SK-N-SH treated with all-trans-retinoic acid at 6 μM for 48 hours (cell line): ENCODE data around the gene ANKRD45.

Source experiments
- ATAC-seq: fragments of 200-7000 bp; cut with Tn5 transposase; 3 replicates; pipeline ENCODE4 v1.9.1; 2020; ENCODE audit warnings: mild to moderate bottlenecking, moderate library complexity
- ARNTL ChIP-seq: fragments of 450-650 bp; formaldehyde crosslinking; IDR thresholded peaks from 2 replicates; pipeline ENCODE4 v1.5.0; 2020; ENCODE audit warnings: low read depth, mild to moderate bottlenecking, moderate library complexity, borderline replicate concordance
- BACH2 ChIP-seq: fragments of 250-450 bp; sonication (Bioruptor Pico); IDR thresholded peaks from 2 replicates; pipeline ENCODE4 v1.9.0; 2021; ENCODE audit warnings: mild to moderate bottlenecking, borderline replicate concordance
- CREB5 ChIP-seq: fragments of 250-450 bp; sonication (Bioruptor Pico); IDR thresholded peaks from 2 replicates; pipeline ENCODE4 v1.5.1; 2020; ENCODE audit warnings: low read depth, mild to moderate bottlenecking, moderate library complexity
- CSRNP3 ChIP-seq: fragments of 250-450 bp; sonication (Bioruptor Pico); IDR thresholded peaks from 2 replicates; pipeline ENCODE4 v1.5.1; 2021; ENCODE audit warnings: mild to moderate bottlenecking, moderate library complexity
- ESRRG ChIP-seq: fragments of 250-450 bp; sonication (Bioruptor Pico); IDR thresholded peaks from 2 replicates; pipeline ENCODE4 v1.6.1; 2021; ENCODE audit warnings: mild to moderate bottlenecking
- GLIS3 ChIP-seq: fragments of 250-450 bp; sonication (Bioruptor Pico); IDR thresholded peaks from 2 replicates; pipeline ENCODE4 v1.5.0; 2020; ENCODE audit warnings: mild to moderate bottlenecking, moderate library complexity
- ISL1 ChIP-seq: fragments of 250-450 bp; sonication (Bioruptor Pico); IDR thresholded peaks from 2 replicates; pipeline ENCODE4 v2.1.2; 2022; ENCODE audit warnings: mild to moderate bottlenecking, moderate library complexity
- OSR1 ChIP-seq: fragments of 250-450 bp; sonication (Bioruptor Pico); IDR thresholded peaks from 2 replicates; pipeline ENCODE4 v1.8.0; 2022; ENCODE audit warnings: moderate library complexity, mild to moderate bottlenecking, inconsistent platforms
- PATZ1 ChIP-seq: fragments of 250-450 bp; sonication (Bioruptor Pico); IDR thresholded peaks from 2 replicates; pipeline ENCODE4 v1.8.0; 2020; ENCODE audit warnings: mild to moderate bottlenecking, moderate library complexity, borderline replicate concordance
- POU6F1 ChIP-seq: fragments of 250-450 bp; sonication (Bioruptor Pico); IDR thresholded peaks from 2 replicates; pipeline ENCODE4 v1.8.0; 2021; ENCODE audit warnings: low read depth, mild to moderate bottlenecking, moderate library complexity, borderline replicate concordance
- RARB ChIP-seq: fragments of 250-450 bp; sonication (Bioruptor Pico); IDR thresholded peaks from 2 replicates; pipeline ENCODE4 v1.8.0; 2021; ENCODE audit warnings: mild to moderate bottlenecking, moderate library complexity
- SNAI2 ChIP-seq: fragments of 250-450 bp; sonication (Bioruptor Pico); IDR thresholded peaks from 2 replicates; pipeline ENCODE4 v1.5.0; 2020; ENCODE audit warnings: mild to moderate bottlenecking, moderate library complexity
- TCF4 ChIP-seq: fragments of 250-450 bp; sonication (Bioruptor Pico); IDR thresholded peaks from 2 replicates; pipeline ENCODE4 v1.8.0; 2021; ENCODE audit warnings: mild to moderate bottlenecking, moderate library complexity, borderline replicate concordance
- TOX ChIP-seq: fragments of 250-450 bp; sonication (Bioruptor Pico); IDR thresholded peaks from 2 replicates; pipeline ENCODE4 v1.8.0; 2021; ENCODE audit warnings: mild to moderate bottlenecking, moderate library complexity, borderline replicate concordance
- TSHZ2 ChIP-seq: fragments of 250-450 bp; sonication (Bioruptor Pico); IDR thresholded peaks from 2 replicates; pipeline ENCODE4 v1.5.0; 2020; ENCODE audit warnings: mild to moderate bottlenecking, moderate library complexity
- ZC3H10 ChIP-seq: fragments of 250-450 bp; sonication (Bioruptor Pico); IDR thresholded peaks from 2 replicates; pipeline ENCODE4 v1.5.1; 2021; ENCODE audit warnings: mild to moderate bottlenecking, moderate library complexity
- ZFP3 ChIP-seq: fragments of 250-450 bp; sonication (Bioruptor Pico); IDR thresholded peaks from 2 replicates; pipeline ENCODE4 v1.5.0; 2020; ENCODE audit warnings: mild to moderate bottlenecking, moderate library complexity
- ZFP30 ChIP-seq: fragments of 450-650 bp; formaldehyde crosslinking; IDR thresholded peaks from 2 replicates; pipeline ENCODE4 v1.5.0; 2022; ENCODE audit warnings: mild to moderate bottlenecking, moderate library complexity
- ZNF565 ChIP-seq: fragments of 450-650 bp; formaldehyde crosslinking; conservative IDR thresholded peaks from 2 replicates; pipeline ENCODE4 v1.5.0; 2020; ENCODE audit warnings: low read depth, mild to moderate bottlenecking, moderate library complexity
- ZNF8 ChIP-seq: fragments of 450-650 bp; formaldehyde crosslinking; IDR thresholded peaks from 2 replicates; pipeline ENCODE4 v1.5.0; 2020; ENCODE audit warnings: mild to moderate bottlenecking, moderate library complexity

The ANKRD45 gene

GRCh38 chr1:173580658-173581057 is 89.0 kb downstream of the ANKRD45 start:
- no peak for ATAC-seq
- TF ChIP-seq TSHZ2 (no peak), ZFP3 (no peak), CREB5 (CRISPR knock-in tag) (no peak), RARB (CRISPR knock-in tag) (no peak), SNAI2 (CRISPR knock-in tag) (no peak), ZNF8 (no peak), ZC3H10 (CRISPR knock-in tag) (no peak), PATZ1 (CRISPR knock-in tag) (no peak)

GRCh38 chr1:173580071-173580470 is 89.6 kb downstream of the ANKRD45 start:
- TF ChIP-seq ZNF565 (no peak), ZFP30 (no peak), OSR1 (no peak), POU6F1 (CRISPR knock-in tag) (no peak), CREB5 (CRISPR knock-in tag) (no peak)
- TF ChIP-seq, all 23 proteins: peak for 0
- no peak for ATAC-seq

GRCh38 chr1:173573596-173573995 is 96.1 kb downstream of the ANKRD45 start:
- no peak for ATAC-seq
- TF ChIP-seq TOX (no peak), ARNTL (CRISPR knock-in tag) (no peak), PATZ1 (CRISPR knock-in tag) (no peak), ZC3H10 (CRISPR knock-in tag) (no peak), BACH2 (CRISPR knock-in tag) (no peak), TSHZ2 (no peak), ESRRG (CRISPR knock-in tag) (no peak), ZFP30 (no peak), ISL1 (CRISPR knock-in tag) (no peak), CREB5 (CRISPR knock-in tag) (no peak), ZNF565 (no peak), ZNF8 (no peak), TCF4 (no peak), CSRNP3 (CRISPR knock-in tag) (no peak), GLIS3 (no peak), OSR1 (no peak)
